Ishikawa (cell line): ENCODE results near the gene RTKN2.

Source experiments
- TF ChIP-seq, protein P1 (sequence below): IDR thresholded peaks from 2 replicates; pipeline ENCODE4 v1.6.1; 2012
- TF ChIP-seq, protein P2 (sequence below): IDR thresholded peaks from 2 replicates; pipeline ENCODE4 v1.6.1; 2012

DNA sequence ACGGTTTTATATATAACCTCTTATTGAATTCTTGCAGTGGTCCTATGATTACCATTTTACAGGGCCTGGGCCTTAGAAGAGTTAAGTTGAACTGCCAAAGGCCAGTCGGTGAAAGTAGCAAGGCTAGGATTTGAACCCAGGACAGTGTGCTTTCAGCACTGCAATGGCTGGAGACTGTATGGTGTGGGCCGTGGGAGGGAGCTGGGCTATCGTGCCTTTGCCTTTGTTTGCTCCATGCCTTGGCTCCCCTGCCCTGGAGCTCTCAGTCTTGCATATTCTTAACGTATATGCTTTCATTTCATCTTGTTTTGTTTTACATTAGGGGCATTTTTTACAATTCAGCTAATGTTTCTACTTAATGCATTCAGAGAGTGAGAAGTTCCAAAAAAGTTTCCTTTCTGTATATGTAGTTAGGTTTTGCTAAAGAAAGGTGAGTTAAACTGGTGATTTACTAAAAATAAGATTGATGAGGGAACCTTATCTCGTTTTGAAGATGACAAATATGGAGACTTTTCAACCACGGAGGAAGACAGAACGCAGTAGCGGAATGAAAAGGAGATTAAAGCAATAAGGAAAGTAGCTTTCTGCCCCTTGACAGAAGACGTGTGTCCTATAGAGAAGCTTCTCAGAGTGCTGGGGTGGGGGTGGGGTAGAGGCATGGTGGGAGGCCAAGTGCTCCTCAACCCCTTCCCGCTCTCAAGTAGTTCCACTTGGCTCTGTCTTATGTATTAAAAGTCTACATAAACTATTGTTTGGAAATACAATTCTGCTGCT lies 82.5 kb downstream of the RTKN2 start:
- TF ChIP-seq, protein P1, sequence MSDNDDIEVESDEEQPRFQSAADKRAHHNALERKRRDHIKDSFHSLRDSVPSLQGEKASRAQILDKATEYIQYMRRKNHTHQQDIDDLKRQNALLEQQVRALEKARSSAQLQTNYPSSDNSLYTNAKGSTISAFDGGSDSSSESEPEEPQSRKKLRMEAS: no peak
- TF ChIP-seq, protein P2, sequence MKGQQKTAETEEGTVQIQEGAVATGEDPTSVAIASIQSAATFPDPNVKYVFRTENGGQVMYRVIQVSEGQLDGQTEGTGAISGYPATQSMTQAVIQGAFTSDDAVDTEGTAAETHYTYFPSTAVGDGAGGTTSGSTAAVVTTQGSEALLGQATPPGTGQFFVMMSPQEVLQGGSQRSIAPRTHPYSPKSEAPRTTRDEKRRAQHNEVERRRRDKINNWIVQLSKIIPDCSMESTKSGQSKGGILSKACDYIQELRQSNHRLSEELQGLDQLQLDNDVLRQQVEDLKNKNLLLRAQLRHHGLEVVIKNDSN: no peak
